22Rv1 (cell line): Measurements from ENCODE around the gene RASA4B.
"Not testable (repeated sequence)": the region's sequence is repeated elsewhere in the genome, so short reads cannot be mapped to it uniquely, and the experiment has no call there.

Source experiments
- ZFX ChIP-seq: fragments of 450-650 bp; IDR thresholded peaks from 2 replicates; pipeline ENCODE4 v1.6.1; 2017; ENCODE audit warnings: antibody characterized with exemption, borderline replicate concordance
- TF ChIP-seq, protein P1 (sequence below): fragments of 450-650 bp; IDR thresholded peaks from 2 replicates; pipeline ENCODE4 v1.5.1; 2017; ENCODE audit warnings: mild to moderate bottlenecking

GRCh38 chr7:102479982-102480637 is 37.5 kb downstream of the RASA4B start:
- TF ChIP-seq, protein P1, sequence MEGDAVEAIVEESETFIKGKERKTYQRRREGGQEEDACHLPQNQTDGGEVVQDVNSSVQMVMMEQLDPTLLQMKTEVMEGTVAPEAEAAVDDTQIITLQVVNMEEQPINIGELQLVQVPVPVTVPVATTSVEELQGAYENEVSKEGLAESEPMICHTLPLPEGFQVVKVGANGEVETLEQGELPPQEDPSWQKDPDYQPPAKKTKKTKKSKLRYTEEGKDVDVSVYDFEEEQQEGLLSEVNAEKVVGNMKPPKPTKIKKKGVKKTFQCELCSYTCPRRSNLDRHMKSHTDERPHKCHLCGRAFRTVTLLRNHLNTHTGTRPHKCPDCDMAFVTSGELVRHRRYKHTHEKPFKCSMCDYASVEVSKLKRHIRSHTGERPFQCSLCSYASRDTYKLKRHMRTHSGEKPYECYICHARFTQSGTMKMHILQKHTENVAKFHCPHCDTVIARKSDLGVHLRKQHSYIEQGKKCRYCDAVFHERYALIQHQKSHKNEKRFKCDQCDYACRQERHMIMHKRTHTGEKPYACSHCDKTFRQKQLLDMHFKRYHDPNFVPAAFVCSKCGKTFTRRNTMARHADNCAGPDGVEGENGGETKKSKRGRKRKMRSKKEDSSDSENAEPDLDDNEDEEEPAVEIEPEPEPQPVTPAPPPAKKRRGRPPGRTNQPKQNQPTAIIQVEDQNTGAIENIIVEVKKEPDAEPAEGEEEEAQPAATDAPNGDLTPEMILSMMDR = peak; percentile 91
- not testable (repeated sequence) for TF ChIP-seq ZFX
